MM.1S (cell line): ENCODE results near the gene SLC27A4.

ENCODE experiments used
- CTCF ChIP-seq: fragments of 300-600 bp; sonication (generic); IDR thresholded peaks from 2 replicates; pipeline ENCODE4 v1.5.1; 2016; ENCODE audit warnings: antibody characterized with exemption, low read length, mixed read lengths
- EZH2phosphoT487 ChIP-seq: fragments of 300-600 bp; sonication (generic); IDR thresholded peaks from 2 replicates; pipeline ENCODE4 v1.6.1; 2018; ENCODE audit warnings: antibody characterized with exemption, low read length

DNA sequence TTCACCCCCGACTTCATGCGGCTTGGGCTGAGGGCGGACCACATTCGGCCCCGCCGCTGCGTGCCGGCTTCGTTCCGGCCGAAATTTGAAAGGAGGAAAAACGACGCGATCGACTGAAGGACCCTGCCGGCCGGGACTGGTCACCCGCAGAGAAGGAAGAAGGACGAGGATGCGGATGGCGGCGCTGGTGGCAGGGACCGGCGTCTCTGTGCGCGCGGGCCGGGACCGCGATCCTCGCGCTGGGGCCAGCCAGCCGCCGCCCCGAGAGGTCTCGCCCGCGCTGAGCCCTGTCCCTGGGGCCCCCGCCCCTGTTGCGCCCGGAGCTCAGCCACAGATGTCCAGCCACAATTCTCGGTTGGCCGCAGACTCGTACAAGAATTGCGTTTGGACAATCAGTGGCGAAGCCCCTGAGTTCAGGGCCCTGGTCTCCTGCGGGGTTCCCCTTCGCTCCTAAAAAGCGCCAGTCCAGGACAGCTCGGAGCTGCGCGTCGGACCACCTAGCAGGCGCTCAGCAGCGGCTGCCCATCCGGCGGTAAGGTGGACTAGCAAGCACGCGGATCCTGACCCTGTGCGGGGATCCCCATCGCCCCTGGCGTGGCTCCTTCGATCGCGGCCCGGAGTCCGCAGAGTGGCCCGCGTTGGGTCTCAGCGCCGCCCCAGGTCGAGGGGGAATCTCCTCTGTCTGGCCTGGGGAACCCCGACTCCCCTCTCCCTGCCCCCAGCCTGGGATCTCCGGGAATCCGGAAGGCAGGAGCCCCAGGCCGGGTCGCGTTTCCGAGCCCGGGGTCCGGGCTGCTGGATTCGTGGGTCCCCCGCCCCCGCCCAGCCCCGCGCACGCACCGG is 52.2 kb downstream of the SLC27A4 start:
- TF ChIP-seq CTCF = no peak
- TF ChIP-seq EZH2phosphoT487 = no peak
